ENCODE measurements around the gene GPSM3.

DNA sequence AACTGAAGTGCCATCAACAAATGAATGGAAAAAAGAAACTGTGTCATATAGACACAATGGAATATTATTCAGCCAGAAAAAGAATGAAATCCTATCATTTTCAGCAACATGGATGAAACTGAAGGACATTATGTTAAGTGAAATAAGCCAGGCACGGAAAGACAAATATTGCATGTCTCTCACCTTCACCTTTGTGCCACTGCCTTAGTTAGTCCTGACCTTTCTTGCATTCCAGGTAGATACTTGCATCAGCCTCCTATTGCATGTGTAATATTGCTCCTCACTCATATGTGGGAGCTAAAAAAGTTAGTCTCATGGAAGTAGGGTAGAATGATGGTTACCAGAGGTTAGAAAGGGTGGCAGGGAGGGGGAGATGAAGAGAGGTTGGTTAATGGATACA is 16.6 kb upstream of the GPSM3 start:
- TF ChIP-seq EZH2 (IDR thresholded peaks at IDR 0.05; ENCODE audit: insufficient read depth, poor library complexity, severe bottlenecking) (no peak), EZH2phosphoT487 (IDR thresholded peaks at IDR 0.05; ENCODE audit: insufficient read depth, low read depth) (no peak)

All from GM23248 (cell line).